PC-9 (cell line): ENCODE results near the gene ARHGEF39. TPM values are rescaled to one million over a fixed set of nuclear protein-coding genes. Genes with fewer than 3 reads are reported as not detected.

Experiments used
- BruUV-seq: library from RNA; stranded (reverse); fragments of 400-500 nt; replicated peaks from 2 replicates; lab custom pipeline; 2021; lab: Mats Ljungman, UMichigan
- CTCF ChIA-PET: fragments of 300-600 bp; sonication (Branson Sonifier 250); formaldehyde crosslinking; loops from one replicate; lab custom pipeline; 2022; ENCODE audit warnings: antibody characterized with exemption; lab: Charles Lee
- POLR2A ChIA-PET: fragments of 300-600 bp; sonication (Branson Sonifier 250); formaldehyde crosslinking; loops from one replicate; lab custom pipeline; 2022; ENCODE audit warnings: antibody characterized with exemption; ENCODE audit not compliant: unreplicated experiment; lab: Charles Lee
- DNase-seq, 2 experiments: peaks; one replicate each; pipeline versions ENCODE4 v3.0.0 to v3.0.0-alpha.2; 2015 to 2022; ENCODE audit warnings: mixed read lengths in 1 of 2
- H2AFZ ChIP-seq: fragments of 200-600 bp; sonication (generic); 2 replicates; pipeline ENCODE4 v1.8.1; 2017; ENCODE audit warnings: antibody characterized with exemption
- H3F3A ChIP-seq: fragments of 200-600 bp; sonication (generic); 2 replicates; pipeline ENCODE4 v1.8.1; 2017; ENCODE audit warnings: antibody characterized with exemption, mild to moderate bottlenecking, low read depth; ENCODE audit not compliant: insufficient read depth
- H3K27ac ChIP-seq: fragments of 200-600 bp; sonication (generic); 2 replicates; pipeline ENCODE4 v1.6.1; 2016; ENCODE audit warnings: mixed run types
- H3K27me3 ChIP-seq: fragments of 200-600 bp; sonication (generic); 2 replicates; pipeline ENCODE4 v1.6.1; 2016; ENCODE audit warnings: low read depth, mixed run types; ENCODE audit not compliant: insufficient read depth
- H3K36me3 ChIP-seq: fragments of 200-600 bp; sonication (generic); 2 replicates; pipeline ENCODE4 v1.6.1; 2016; ENCODE audit warnings: low read depth, mixed run types
- H3K4me1 ChIP-seq: fragments of 200-600 bp; sonication (generic); replicated peaks from 2 replicates; pipeline ENCODE4 v1.6.1; 2016; ENCODE audit warnings: mixed run types; ENCODE audit not compliant: insufficient read depth
- H3K4me2 ChIP-seq: fragments of 200-600 bp; sonication (generic); 2 replicates; pipeline ENCODE4 v1.6.1; 2017; ENCODE audit warnings: mixed run types
- H3K4me3 ChIP-seq: fragments of 200-600 bp; sonication (generic); 2 replicates; pipeline ENCODE4 v1.6.1; 2016; ENCODE audit warnings: mixed run types
- H3K79me2 ChIP-seq: fragments of 200-600 bp; sonication (generic); 2 replicates; pipeline ENCODE4 v1.6.1; 2017; ENCODE audit warnings: low read depth, mixed run types
- H3K9me2 ChIP-seq: fragments of 200-600 bp; sonication (generic); 2 replicates; pipeline ENCODE4 v1.8.1; 2017; ENCODE audit warnings: mild to moderate bottlenecking; ENCODE audit not compliant: insufficient read depth
- H3K9me3 ChIP-seq: fragments of 200-600 bp; sonication (generic); 2 replicates; pipeline ENCODE4 v1.8.1; 2016; ENCODE audit warnings: low read depth; ENCODE audit not compliant: insufficient read depth
- H4K20me1 ChIP-seq: fragments of 200-600 bp; sonication (generic); 2 replicates; pipeline ENCODE4 v1.8.1; 2017; ENCODE audit not compliant: insufficient read depth
- EZH2 ChIP-seq: fragments of 200-600 bp; sonication (generic); IDR thresholded peaks from 2 replicates; pipeline ENCODE4 v1.8.0; 2017; ENCODE audit warnings: antibody characterized with exemption, low read depth
- intact Hi-C: fragments of 100-400 bp; cut with micrococcal nuclease; formaldehyde crosslinking; loops from one replicate; pipeline ENCODE4 v1.10.0; 2022; ENCODE audit not compliant: unreplicated experiment
- total RNA-seq: library from RNA; stranded (reverse); gene quantifications from 2 replicates; pipeline ENCODE4 v1.2.3, GENCODE V29; 2021
- TF ChIP-seq, protein P1 (sequence below): fragments of 200-600 bp; sonication (generic); conservative IDR thresholded peaks from 2 replicates; pipeline ENCODE4 v1.6.1; 2017; ENCODE audit warnings: mixed run types, antibody characterized with exemption, mild to moderate bottlenecking, moderate library complexity

Gene ARHGEF39
- total RNA-seq, 1 experiment from 2014 or later, result 15.6 TPM

DNA sequence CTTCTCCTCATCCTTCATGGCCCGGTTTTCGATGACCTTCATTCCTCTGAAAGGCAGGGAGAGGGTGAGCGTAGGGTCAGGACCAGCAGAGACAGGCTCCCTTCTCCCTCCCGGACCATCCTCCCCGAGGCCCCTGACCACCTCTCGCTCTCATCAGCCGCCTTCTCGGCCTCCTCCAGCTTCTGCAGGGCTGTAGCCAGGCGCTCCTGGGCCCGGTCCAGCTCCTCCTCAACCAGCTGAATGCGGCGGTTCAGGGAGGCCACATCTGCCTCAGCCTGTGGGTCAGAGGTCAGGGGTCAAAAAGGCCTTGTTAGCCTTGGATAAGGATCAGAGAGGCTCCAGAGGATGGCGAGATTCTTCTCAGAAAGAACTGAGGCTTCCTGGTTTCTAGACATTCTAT lies 20.5 kb upstream of the ARHGEF39 start:
- BruUV-seq, result no TSS peak

DNA sequence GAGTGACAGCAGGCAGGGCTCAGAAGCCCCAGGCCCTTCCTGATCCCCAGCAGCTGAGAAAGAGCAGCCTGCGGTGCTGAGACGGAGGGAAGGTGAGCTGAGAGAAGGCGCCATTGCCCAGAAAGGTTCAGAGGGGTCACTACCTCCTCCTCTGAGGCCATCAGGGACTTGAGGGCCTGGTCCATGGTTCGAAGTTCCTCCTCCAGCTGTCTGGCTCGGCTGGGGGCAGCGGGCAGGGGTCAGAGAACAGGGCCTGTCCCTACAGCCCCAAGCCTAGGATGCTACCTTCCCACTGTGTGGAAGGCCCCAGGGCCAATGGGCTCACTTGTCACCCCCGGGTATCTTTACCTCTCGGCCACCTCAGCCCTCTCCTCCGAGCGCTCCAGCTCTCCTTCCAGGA lies 19.9 kb upstream of the ARHGEF39 start:
- CTCF ChIA-PET, result no interaction called here
- no peak for DNase-seq
- H4K20me1 ChIP-seq, result no peaks in the 10 kb centered on the region
- peaks cover 14% of the 10 kb centered on the region; the same call in 1 of the 2 replicates for H3F3A ChIP-seq
- H3K4me3 ChIP-seq, result no peak overlapping the region
- H3K36me3 ChIP-seq, result no peaks in the 10 kb centered on the region
- H3K9me2 ChIP-seq, result no peaks in the 10 kb centered on the region
- POLR2A ChIA-PET, result no interaction called here
- TF ChIP-seq, protein P1, sequence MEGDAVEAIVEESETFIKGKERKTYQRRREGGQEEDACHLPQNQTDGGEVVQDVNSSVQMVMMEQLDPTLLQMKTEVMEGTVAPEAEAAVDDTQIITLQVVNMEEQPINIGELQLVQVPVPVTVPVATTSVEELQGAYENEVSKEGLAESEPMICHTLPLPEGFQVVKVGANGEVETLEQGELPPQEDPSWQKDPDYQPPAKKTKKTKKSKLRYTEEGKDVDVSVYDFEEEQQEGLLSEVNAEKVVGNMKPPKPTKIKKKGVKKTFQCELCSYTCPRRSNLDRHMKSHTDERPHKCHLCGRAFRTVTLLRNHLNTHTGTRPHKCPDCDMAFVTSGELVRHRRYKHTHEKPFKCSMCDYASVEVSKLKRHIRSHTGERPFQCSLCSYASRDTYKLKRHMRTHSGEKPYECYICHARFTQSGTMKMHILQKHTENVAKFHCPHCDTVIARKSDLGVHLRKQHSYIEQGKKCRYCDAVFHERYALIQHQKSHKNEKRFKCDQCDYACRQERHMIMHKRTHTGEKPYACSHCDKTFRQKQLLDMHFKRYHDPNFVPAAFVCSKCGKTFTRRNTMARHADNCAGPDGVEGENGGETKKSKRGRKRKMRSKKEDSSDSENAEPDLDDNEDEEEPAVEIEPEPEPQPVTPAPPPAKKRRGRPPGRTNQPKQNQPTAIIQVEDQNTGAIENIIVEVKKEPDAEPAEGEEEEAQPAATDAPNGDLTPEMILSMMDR, result no peak
- TF ChIP-seq EZH2, result no peak
- no peak overlapping the region for H3K27ac ChIP-seq
- peaks cover 18% of the 10 kb centered on the region for H3K4me1 ChIP-seq
- no TSS peak for BruUV-seq
- intact Hi-C loops, result no loop called here
- no peak overlapping the region for H3K4me2 ChIP-seq
- no peaks in the 10 kb centered on the region for H3K27me3 ChIP-seq
- H3K9me3 ChIP-seq, result no peaks in the 10 kb centered on the region
- H3K79me2 ChIP-seq, result no peaks in the 10 kb centered on the region
- H2AFZ ChIP-seq, result no peak overlapping the region

More for the DNA sequence above, 20.5 kb upstream of the ARHGEF39 start:
- TF ChIP-seq, protein P1, result no peak
- TF ChIP-seq EZH2, result no peak
- H3K4me1 ChIP-seq, result peaks cover 18% of the 10 kb centered on the region
- no peaks in the 10 kb centered on the region for H3K36me3 ChIP-seq
- H4K20me1 ChIP-seq, result no peaks in the 10 kb centered on the region
- no peaks in the 10 kb centered on the region for H3K9me2 ChIP-seq
- ChIA-PET POLR2A (interaction anchor here (0.7 kb wide), 1 partner anchor 27 kb away, joined by 3 read pairs; no protein-coding TSS in a partner anchor), CTCF (no interaction called here)
- intact Hi-C loops, result no loop called here
- peaks cover 14% of the 10 kb centered on the region; the same call in 1 of the 2 replicates for H3F3A ChIP-seq
- no peaks in the 10 kb centered on the region for H3K9me3 ChIP-seq
- DNase-seq, result no peak
- H3K79me2 ChIP-seq, result no peaks in the 10 kb centered on the region
- H3K27me3 ChIP-seq, result no peaks in the 10 kb centered on the region
- H2AFZ ChIP-seq, result no peak overlapping the region
- H3K4me2 ChIP-seq, result no peak overlapping the region
- H3K27ac ChIP-seq, result no peak overlapping the region
- no peak overlapping the region for H3K4me3 ChIP-seq

DNA sequence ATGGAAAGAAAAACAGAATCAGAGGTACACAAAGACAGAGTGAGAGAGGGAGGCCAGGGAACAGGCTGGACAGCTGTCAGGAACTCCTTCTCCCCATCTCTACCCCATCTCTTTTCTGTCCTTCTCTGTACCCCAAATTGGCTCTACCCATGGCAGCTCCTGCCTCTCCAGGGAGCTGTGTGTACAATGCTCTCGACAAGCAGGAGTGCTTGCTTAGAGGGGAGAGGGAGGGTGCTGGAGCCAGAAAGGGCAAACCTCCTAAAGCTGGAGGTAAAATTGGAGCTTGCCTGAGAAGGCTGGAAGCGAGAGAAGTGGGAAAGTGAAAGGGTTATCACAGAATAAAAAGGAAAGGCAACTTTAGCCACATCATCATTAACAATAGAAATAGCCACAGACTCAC lies 18.3 kb upstream of the ARHGEF39 start:
- H3K9me3 ChIP-seq, result no peaks in the 10 kb centered on the region
- peaks cover 2% of the 10 kb centered on the region; the same call in 1 of the 2 replicates for H3F3A ChIP-seq
- ChIA-PET CTCF (no interaction called here), POLR2A (interaction anchor here (0.6 to 0.7 kb wide), 2 partner anchors 33 to 135 kb away, joined by 3 read pairs; no protein-coding TSS in a partner anchor)
- no peaks in the 10 kb centered on the region for H4K20me1 ChIP-seq
- no peak overlapping the region for H3K27ac ChIP-seq
- no peak overlapping the region for H3K4me3 ChIP-seq
- H3K79me2 ChIP-seq, result no peaks in the 10 kb centered on the region
- intact Hi-C loops, result no loop called here
- BruUV-seq, result no TSS peak
- peaks cover 4% of the 10 kb centered on the region for H3K4me1 ChIP-seq
- DNase-seq, result no peak
- no peaks in the 10 kb centered on the region for H3K27me3 ChIP-seq
- H3K36me3 ChIP-seq, result no peaks in the 10 kb centered on the region
- no peak overlapping the region for H3K4me2 ChIP-seq
- H3K9me2 ChIP-seq, result no peaks in the 10 kb centered on the region
- no peak overlapping the region for H2AFZ ChIP-seq
- TF ChIP-seq, protein P1, result no peak
- TF ChIP-seq EZH2, result no peak
